ENCODE data around the gene C3orf33. TPM values are rescaled to one million over a fixed set of nuclear protein-coding genes. Genes with fewer than 3 reads are reported as not detected.

C3orf33 gene
- polyA plus RNA-seq, 2 of the 4 experiments (the other 2 are of a cell fraction) = 8.3 to 11.1 TPM

DNA sequence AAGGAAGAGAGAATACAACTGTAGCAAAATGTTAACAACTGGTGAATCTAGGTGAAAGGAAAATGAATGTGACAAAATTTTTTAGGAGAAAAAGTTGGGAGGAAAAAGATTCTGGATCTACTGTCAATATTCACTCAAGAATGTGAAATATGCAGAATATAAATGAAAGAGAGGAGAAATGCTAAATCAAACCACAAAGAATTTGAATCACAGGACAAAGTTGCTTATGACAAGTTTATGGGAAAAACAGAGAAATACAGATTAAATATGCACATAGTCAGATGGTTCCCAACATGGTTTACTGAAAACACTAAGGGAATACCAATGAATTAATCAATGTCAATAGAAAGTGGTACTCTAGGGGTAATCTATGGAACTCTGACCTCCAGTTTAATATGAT is 27.6 kb downstream of the C3orf33 start:
- ChIA-PET POLR2A (no interaction called here), CTCF (no interaction called here)
- Histone ChIP-seq H3K4me2 (no peak overlapping the region), H3K9me3 (no peaks in the 10 kb centered on the region), H3K4me3 (no peak overlapping the region), H3K4me1 (no peaks in the 10 kb centered on the region), H3K27ac (no peak overlapping the region)
- TF ChIP-seq SMC3 (IDR thresholded peaks at IDR 0.05) (no peak), BHLHE40 (IDR thresholded peaks at IDR 0.05; ENCODE audit: low read depth, low read length) (no peak), ELK1 (IDR thresholded peaks at IDR 0.05; ENCODE audit: low read depth, low read length) (no peak), RARB (CRISPR knock-in tag; IDR thresholded peaks at IDR 0.05) (no peak), RNF2 (IDR thresholded peaks at IDR 0.05; ENCODE audit: borderline replicate concordance, low read depth) (no peak), HOXB5 (CRISPR knock-in tag; IDR thresholded peaks at IDR 0.05) (no peak), JUNB (IDR thresholded peaks at IDR 0.05) (no peak), CTCF (IDR thresholded peaks at IDR 0.05) (no peak), RFX5 (IDR thresholded peaks at IDR 0.05) (no peak), EHMT2 (IDR thresholded peaks at IDR 0.05; ENCODE audit: low read depth) (no peak), NR3C1 (IDR thresholded peaks at IDR 0.05) (no peak), EP300 (IDR thresholded peaks at IDR 0.05) (no peak), KDM5A (IDR thresholded peaks at IDR 0.05) (no peak)
- TF ChIP-seq, protein P1, sequence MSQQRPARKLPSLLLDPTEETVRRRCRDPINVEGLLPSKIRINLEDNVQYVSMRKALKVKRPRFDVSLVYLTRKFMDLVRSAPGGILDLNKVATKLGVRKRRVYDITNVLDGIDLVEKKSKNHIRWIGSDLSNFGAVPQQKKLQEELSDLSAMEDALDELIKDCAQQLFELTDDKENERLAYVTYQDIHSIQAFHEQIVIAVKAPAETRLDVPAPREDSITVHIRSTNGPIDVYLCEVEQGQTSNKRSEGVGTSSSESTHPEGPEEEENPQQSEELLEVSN (IDR thresholded peaks at IDR 0.05; ENCODE audit: borderline replicate concordance, low read depth) = no peak
- TF ChIP-seq, protein P2, sequence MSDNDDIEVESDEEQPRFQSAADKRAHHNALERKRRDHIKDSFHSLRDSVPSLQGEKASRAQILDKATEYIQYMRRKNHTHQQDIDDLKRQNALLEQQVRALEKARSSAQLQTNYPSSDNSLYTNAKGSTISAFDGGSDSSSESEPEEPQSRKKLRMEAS (IDR thresholded peaks at IDR 0.05) = no peak
- ATAC-seq (no peak), DNase-seq (ENCODE audit: low read depth in 1 of 2, low spot score in 1 of 2) (no peak), FAIRE-seq (no peak)

DNA sequence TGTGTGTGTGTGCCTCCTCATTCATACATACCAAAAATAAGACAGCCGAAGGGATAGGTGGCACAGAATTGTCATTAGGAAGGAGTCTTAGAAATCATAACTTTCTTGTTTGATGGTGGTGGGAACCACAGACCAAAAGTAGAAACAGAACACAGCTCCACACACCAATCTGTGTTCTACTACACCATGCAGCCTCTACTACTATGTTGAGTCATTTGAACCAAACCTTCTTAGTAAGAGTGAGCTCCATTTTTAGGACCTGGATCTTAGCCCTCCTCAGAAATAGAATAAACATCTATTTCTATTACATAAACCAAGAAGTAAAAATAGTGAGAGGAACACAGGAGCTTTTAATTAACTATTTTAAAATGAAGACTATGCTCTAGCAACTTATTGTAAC is 33.3 kb downstream of the C3orf33 start:
- H3K4me2 ChIP-seq = no peak overlapping the region
- WGBS (ENCODE audit: missing lambda C conversion rate) = 100% methylated on average over 1 of the region's 1 CpG
- ChIA-PET POLR2A (no interaction called here), CTCF (interaction anchor here (1.0 to 1.2 kb wide), 2 partner anchors 11 to 33 kb away, joined by 3 to 4 read pairs; partner anchors contain the start of gene C3orf33)
- no peak overlapping the region for H3K27ac ChIP-seq
- TF ChIP-seq USF2 (IDR thresholded peaks at IDR 0.05) = no peak
- TF ChIP-seq, protein P1 (IDR thresholded peaks at IDR 0.05; ENCODE audit: borderline replicate concordance, low read depth) = no peak
- TF ChIP-seq HDAC2 (IDR thresholded peaks at IDR 0.05) = no peak
- no peak for TF ChIP-seq NR3C1 (IDR thresholded peaks at IDR 0.05)
- no peaks in the 10 kb centered on the region for H3K4me1 ChIP-seq
- H3K9me3 ChIP-seq = no peaks in the 10 kb centered on the region
- DNase-seq (ENCODE audit: low read depth in 1 of 2, low spot score in 1 of 2) = no peak
- no peak for FAIRE-seq
- ATAC-seq = no peak
- no peak overlapping the region for H3K4me3 ChIP-seq

DNA sequence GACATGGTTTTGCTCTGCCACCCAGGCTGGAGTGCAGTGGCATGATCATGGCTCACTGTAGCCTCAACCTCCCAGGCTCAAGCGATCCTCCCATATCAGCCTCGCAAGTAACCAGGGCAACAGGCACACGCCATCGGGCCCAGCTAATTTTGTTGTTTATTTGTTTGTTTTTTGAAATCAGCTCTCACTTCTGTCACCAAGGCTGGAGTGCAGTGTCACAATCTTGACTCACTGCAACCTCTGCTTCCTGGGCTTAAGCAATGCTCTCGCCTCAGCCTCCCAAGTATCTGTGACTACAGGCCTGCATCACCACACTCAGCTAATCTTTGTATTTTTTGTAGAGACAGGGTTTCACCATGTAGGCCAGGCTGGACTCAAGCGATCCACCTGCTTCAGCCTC is 35.0 kb downstream of the C3orf33 start:
- Histone ChIP-seq H3K4me2 (no peak overlapping the region), H3K9me3 (no peaks in the 10 kb centered on the region), H3K4me1 (0 out of 3 replicates have a peak, but pooled peaks cover 3% of the 10 kb centered on the region), H3K4me3 (no peak overlapping the region), H3K27ac (no peak overlapping the region)
- DNase-seq (ENCODE audit: low read depth in 1 of 2, low spot score in 1 of 2) = no peak
- TF ChIP-seq USF2 (IDR thresholded peaks at IDR 0.05) (no peak), RARB (CRISPR knock-in tag; IDR thresholded peaks at IDR 0.05) (no peak), HMGXB4 (CRISPR knock-in tag; IDR thresholded peaks at IDR 0.05; ENCODE audit: borderline replicate concordance) (no peak), ZFP36 (IDR thresholded peaks at IDR 0.05; ENCODE audit: borderline replicate concordance, partially characterized antibody) (no peak), FOXS1 (CRISPR knock-in tag; IDR thresholded peaks at IDR 0.05) (no peak), FOSB (CRISPR knock-in tag; IDR thresholded peaks at IDR 0.05) (no peak), GATA3 (IDR thresholded peaks at IDR 0.05; ENCODE audit: borderline replicate concordance) (no peak), NFE2L2 (conservative IDR thresholded peaks at IDR 0.05; ENCODE audit: low read length) (no peak), RFX5 (IDR thresholded peaks at IDR 0.05) (no peak), BHLHE40 (IDR thresholded peaks at IDR 0.05; ENCODE audit: low read depth, low read length) (no peak), ELK1 (IDR thresholded peaks at IDR 0.05; ENCODE audit: low read depth, low read length) (no peak)
- FAIRE-seq = no peak
- CTCF ChIA-PET = interaction anchor here (1.0 to 1.3 kb wide), 2 partner anchors 13 to 20 kb away, joined by 3 read pairs; no protein-coding TSS in a partner anchor
- POLR2A ChIA-PET = no interaction called here
- ATAC-seq = no peak
- 92% methylated on average over 6 of the region's 6 CpGs for WGBS (ENCODE audit: missing lambda C conversion rate)

All from A549 (cell line).